ENCODE measurements around the gene C2CD3. TPM values are rescaled to one million over a fixed set of nuclear protein-coding genes. Genes with fewer than 3 reads are reported as not detected.

C2CD3 gene
- total and polyA plus RNA-seq, 2 of the 4 experiments (the other 2 are of a cell fraction): 11.1 to 19.2 TPM

- H3K36me3 ChIP-seq (ENCODE audit: control insufficient read depth, insufficient read depth, low read length): no peaks in the 10 kb centered on the region
- no peaks in the 10 kb centered on the region for H3K27me3 ChIP-seq (ENCODE audit: control insufficient read depth, insufficient read depth, low read length)
- no peaks in the 10 kb centered on the region for H3K79me1 ChIP-seq (ENCODE audit: low read depth in 1 of 2, low read length in 2 of 2)
- intact Hi-C loops (cut with micrococcal nuclease) (no loop called here), dilution Hi-C loops (cut with HindIII; ENCODE audit: low sequenced_read_pairs, unreplicated experiment) (no loop called here), in situ Hi-C loops (cut with MboI; ENCODE audit: low sequenced_read_pairs) (no loop called here)
- ChIA-PET POLR2A (ENCODE audit: unreplicated experiment) (no interaction called here), CTCF (no interaction called here)
- no peak overlapping the region for H2AFZ ChIP-seq (replicated peaks; ENCODE audit: low read length, poor library complexity)
- H4K8ac ChIP-seq (ENCODE audit: low read depth in 2 of 2, low read length in 2 of 2): no peak overlapping the region
- H3K4ac ChIP-seq (ENCODE audit: low read depth, low read length): no peak overlapping the region
- no peak overlapping the region for H3K4me2 ChIP-seq (ENCODE audit: low read depth, low read length)
- 0 out of 2 replicates have a peak, but pooled peaks cover 4% of the 10 kb centered on the region for H3K9me1 ChIP-seq (ENCODE audit: insufficient read depth, low read length)
- no peak overlapping the region for H3K4me3 ChIP-seq (ENCODE audit: insufficient read depth, low read depth, low read length)
- no peaks in the 10 kb centered on the region for H3K4me1 ChIP-seq (ENCODE audit: control insufficient read depth, insufficient read depth, low read length)
- H2BK15ac ChIP-seq (ENCODE audit: low read depth, low read length): no peak overlapping the region
- no peak overlapping the region for H4K91ac ChIP-seq (ENCODE audit: insufficient read depth, low read depth, low read length)
- no peak overlapping the region for H4K5ac ChIP-seq (ENCODE audit: low read depth, low read length)
- no peak for ATAC-seq (ENCODE audit: low read depth)
- H3K9ac ChIP-seq (ENCODE audit: low read depth, low read length): no peak overlapping the region
- no peak overlapping the region for H3K14ac ChIP-seq (replicated peaks; ENCODE audit: low read depth, low read length)
- H3K23ac ChIP-seq (ENCODE audit: low read depth, low read length): no peak overlapping the region
- H3K9me3 ChIP-seq (ENCODE audit: control insufficient read depth, insufficient read depth, low read length): no peaks in the 10 kb centered on the region
- no peak overlapping the region for H2AK5ac ChIP-seq (ENCODE audit: low read depth, low read length)
- no peak overlapping the region for H2AK9ac ChIP-seq (replicated peaks; ENCODE audit: low read depth, low read length, poor library complexity)
- no peak for DNase-seq
- no peak overlapping the region for H2BK120ac ChIP-seq (ENCODE audit: low read depth, low read length)
- H3K27ac ChIP-seq (ENCODE audit: insufficient read depth, low read length): no peak overlapping the region
- no peak overlapping the region for H3K56ac ChIP-seq (ENCODE audit: extremely low read depth, insufficient read depth, low read length)
- no peak overlapping the region for H2BK20ac ChIP-seq (ENCODE audit: low read depth, low read length)
- no CpG with 5 or more reads among the region's 6 CpGs for WGBS, 2 experiments (ENCODE audit: extremely low coverage in 2 of 2, insufficient read length in 1 of 2)
- no TSS peak for BruUV-seq (replicated peaks)
- no peak overlapping the region for H3K18ac ChIP-seq (ENCODE audit: low read depth, low read length)
- H4K20me1 ChIP-seq (ENCODE audit: insufficient read depth, low read length): no peaks in the 10 kb centered on the region
- no peak overlapping the region for H2BK5ac ChIP-seq (ENCODE audit: low read depth, low read length, poor library complexity, severe bottlenecking)
- TF ChIP-seq RCOR1 (IDR thresholded peaks at IDR 0.05; ENCODE audit: insufficient replicate concordance, low read length): no peak
- no peak for TF ChIP-seq MAZ (IDR thresholded peaks at IDR 0.05; ENCODE audit: borderline replicate concordance, low read depth, low read length)
- TF ChIP-seq ELK1 (IDR thresholded peaks at IDR 0.05; ENCODE audit: borderline replicate concordance, low read depth, low read length): no peak
These were observed 199.6 kb downstream of the C2CD3 start for GRCh38 chr11:73971175-73971719.
